Kidney (tissue), 14 donors: ENCODE data around the gene NCSTN. TPM values are rescaled to one million over a fixed set of nuclear protein-coding genes. Genes with fewer than 3 reads are reported as not detected.
A peak's percentile ranks its signal among the peaks of the same experiment; 100 is the strongest.

ENCODE experiments used
- DNase-seq, 5 donors: peaks; one replicate each; pipeline ENCODE4 v3.0.0-alpha.2; 2013 to 2020
- FAIRE-seq: peaks from 2 replicates; lab custom pipeline; 2012; peaks lifted over from hg19 to GRCh38; lab: Jason Lieb, UNC
- H3K27ac ChIP-seq, 2 donors: one replicate each; pipeline ENCODE4 v1.7.0; 2013; ENCODE audit warnings: low read depth in 2 of 2, low read length in 2 of 2, inconsistent platforms in 1 of 2
- H3K27me3 ChIP-seq: one replicate; pipeline ENCODE4 v1.7.1; 2013; ENCODE audit warnings: low read length, inconsistent platforms; ENCODE audit not compliant: control insufficient read depth, insufficient read depth
- H3K36me3 ChIP-seq, 3 donors: one replicate each; pipeline versions ENCODE4 v1.7.0 to v1.7.1; 2013; ENCODE audit warnings: low read length in 3 of 3, control low read depth in 1 of 3, inconsistent platforms in 1 of 3; ENCODE audit not compliant: insufficient read depth in 3 of 3, control insufficient read depth in 2 of 3
- H3K4me1 ChIP-seq, 3 donors: one replicate each; pipeline versions ENCODE4 v1.7.0 to v1.7.1; 2013; ENCODE audit warnings: low read length in 3 of 3, inconsistent platforms in 1 of 3, low read depth in 1 of 3; ENCODE audit not compliant: control insufficient read depth in 2 of 3, insufficient read depth in 2 of 3
- H3K4me3 ChIP-seq, 3 donors: one replicate each; pipeline versions ENCODE4 v1.7.0 to v1.8.1; 2013; ENCODE audit warnings: low read length in 3 of 3, control low read depth in 1 of 3, inconsistent platforms in 1 of 3
- H3K9ac ChIP-seq, 3 donors: one replicate each; pipeline versions ENCODE4 v1.7.0 to v1.7.1; 2013; ENCODE audit warnings: low read length in 3 of 3, control low read depth in 1 of 3, inconsistent platforms in 1 of 3
- H3K9me3 ChIP-seq, 3 donors: one replicate each; pipeline versions ENCODE4 v1.7.0 to v1.7.1; 2013; ENCODE audit warnings: low read length in 3 of 3, control low read depth in 1 of 3, inconsistent platforms in 1 of 3; ENCODE audit not compliant: control insufficient read depth in 2 of 3, insufficient read depth in 1 of 3
- intact Hi-C: fragments of 100-400 bp; cut with DNase I; formaldehyde crosslinking; loops from one replicate; pipeline ENCODE4 v1.11.1; 2022
- polyA plus RNA-seq: library from polyadenylated mRNA; stranded (reverse); fragments of 350-450 nt; fragmentation: Illumina TruSeq; extraction: RNeasy Lipid Tissue Mini Kit (QIAGEN cat#74804); gene quantifications from one replicate; pipeline ENCODE4 v1.2.3, GENCODE V29; 2014; ENCODE audit warnings: low read depth, low replicate concordance; ENCODE audit not compliant: insufficient read depth
- total RNA-seq: library from RNA; stranded (reverse); fragmentation: NEBNext Ultra II Directional; extraction: Animal tissue kit (Norgen Biotek cat#: 25700); gene quantifications from one replicate; pipeline ENCODE4 v1.2.1, GENCODE V29; 2021
- TF ChIP-seq, protein P1 (sequence below): IDR thresholded peaks from 3 replicates; pipeline ENCODE4 v1.5.1; 2012; ENCODE audit warnings: mild to moderate bottlenecking, moderate library complexity, borderline replicate concordance; ENCODE audit not compliant: insufficient read depth; ENCODE audit errors: extremely low read depth
- donor health status: control.
- donor health status: control.
- donor health status: control.
- donor health status: control.
- donor health status: control.
- donor health status: DM: yes; HTN: yes; CAD: no.
- donor health status: Normal renal cell carcinoma (clear cell type).

The NCSTN gene
- total and polyA plus RNA-seq, 2 donors from 2014 or later: 73.9 to 109 TPM

- Histone ChIP-seq H3K36me3 (no peaks in the 10 kb centered on the region), H3K4me3 (no peak overlapping the region), H3K9ac (no peak overlapping the region), H3K27ac (no peak overlapping the region), H3K27me3 (no peaks in the 10 kb centered on the region), H3K4me1 (peaks cover 0 to 9% (median 0%) of the 10 kb centered on the region in 3 donors), H3K9me3 (no peaks in the 10 kb centered on the region)
- TF ChIP-seq, protein P1, sequence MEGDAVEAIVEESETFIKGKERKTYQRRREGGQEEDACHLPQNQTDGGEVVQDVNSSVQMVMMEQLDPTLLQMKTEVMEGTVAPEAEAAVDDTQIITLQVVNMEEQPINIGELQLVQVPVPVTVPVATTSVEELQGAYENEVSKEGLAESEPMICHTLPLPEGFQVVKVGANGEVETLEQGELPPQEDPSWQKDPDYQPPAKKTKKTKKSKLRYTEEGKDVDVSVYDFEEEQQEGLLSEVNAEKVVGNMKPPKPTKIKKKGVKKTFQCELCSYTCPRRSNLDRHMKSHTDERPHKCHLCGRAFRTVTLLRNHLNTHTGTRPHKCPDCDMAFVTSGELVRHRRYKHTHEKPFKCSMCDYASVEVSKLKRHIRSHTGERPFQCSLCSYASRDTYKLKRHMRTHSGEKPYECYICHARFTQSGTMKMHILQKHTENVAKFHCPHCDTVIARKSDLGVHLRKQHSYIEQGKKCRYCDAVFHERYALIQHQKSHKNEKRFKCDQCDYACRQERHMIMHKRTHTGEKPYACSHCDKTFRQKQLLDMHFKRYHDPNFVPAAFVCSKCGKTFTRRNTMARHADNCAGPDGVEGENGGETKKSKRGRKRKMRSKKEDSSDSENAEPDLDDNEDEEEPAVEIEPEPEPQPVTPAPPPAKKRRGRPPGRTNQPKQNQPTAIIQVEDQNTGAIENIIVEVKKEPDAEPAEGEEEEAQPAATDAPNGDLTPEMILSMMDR: no peak
- intact Hi-C loops: no loop called here
- DNase-seq (no peak), FAIRE-seq (no peak)
Observed at GRCh38 chr1:160373696-160374095, 30.5 kb downstream of the NCSTN start.

DNA sequence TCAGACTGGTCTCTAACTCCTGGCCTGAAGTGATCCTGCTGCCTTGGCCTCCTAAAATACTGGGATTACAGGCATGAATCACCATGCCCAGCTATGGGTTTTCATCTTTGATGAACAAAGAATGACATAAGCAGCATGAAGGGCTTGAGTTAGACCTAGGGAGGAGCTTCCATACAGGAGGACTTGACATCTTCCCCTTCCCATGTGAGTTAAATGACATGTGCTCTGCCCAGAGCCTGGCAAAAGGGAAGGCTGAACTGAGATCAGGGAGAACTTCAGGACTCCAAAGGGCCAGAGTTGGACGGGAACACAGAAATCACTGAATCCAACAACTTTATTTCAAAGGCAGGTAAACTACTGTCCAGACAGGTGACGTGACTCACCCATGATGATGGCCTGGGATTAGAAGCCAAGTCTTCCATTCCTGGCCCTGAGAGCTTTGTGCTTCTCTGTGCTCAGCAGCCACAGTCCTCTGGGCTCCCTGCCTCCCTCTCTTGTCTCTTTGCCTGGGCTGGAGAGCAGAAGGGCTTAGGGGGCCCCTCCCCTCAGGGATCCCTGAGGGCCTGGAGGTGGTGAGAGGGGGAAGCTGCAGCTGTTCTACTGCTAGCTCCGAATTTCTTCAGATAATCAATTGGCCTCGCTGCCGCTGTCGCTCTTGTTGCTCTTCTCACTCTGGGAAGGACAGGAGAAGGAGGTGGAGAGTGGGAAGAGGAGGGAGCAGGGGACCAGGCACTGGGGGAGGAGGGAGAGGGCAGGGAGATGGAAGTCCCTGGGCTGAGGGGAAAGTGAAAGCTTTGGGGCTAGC is 31.3 kb downstream of the NCSTN start:
- Histone ChIP-seq H3K27me3 (no peaks in the 10 kb centered on the region), H3K4me1 (peaks cover 0 to 9% (median 0%) of the 10 kb centered on the region in 3 donors), H3K36me3 (no peaks in the 10 kb centered on the region), H3K9me3 (no peaks in the 10 kb centered on the region), H3K9ac (no peak overlapping the region), H3K27ac (no peak overlapping the region), H3K4me3 (no peak overlapping the region)
- DNase-seq: no peak
- FAIRE-seq: no peak
- intact Hi-C loops: no loop called here
- TF ChIP-seq, protein P1: no peak

DNA sequence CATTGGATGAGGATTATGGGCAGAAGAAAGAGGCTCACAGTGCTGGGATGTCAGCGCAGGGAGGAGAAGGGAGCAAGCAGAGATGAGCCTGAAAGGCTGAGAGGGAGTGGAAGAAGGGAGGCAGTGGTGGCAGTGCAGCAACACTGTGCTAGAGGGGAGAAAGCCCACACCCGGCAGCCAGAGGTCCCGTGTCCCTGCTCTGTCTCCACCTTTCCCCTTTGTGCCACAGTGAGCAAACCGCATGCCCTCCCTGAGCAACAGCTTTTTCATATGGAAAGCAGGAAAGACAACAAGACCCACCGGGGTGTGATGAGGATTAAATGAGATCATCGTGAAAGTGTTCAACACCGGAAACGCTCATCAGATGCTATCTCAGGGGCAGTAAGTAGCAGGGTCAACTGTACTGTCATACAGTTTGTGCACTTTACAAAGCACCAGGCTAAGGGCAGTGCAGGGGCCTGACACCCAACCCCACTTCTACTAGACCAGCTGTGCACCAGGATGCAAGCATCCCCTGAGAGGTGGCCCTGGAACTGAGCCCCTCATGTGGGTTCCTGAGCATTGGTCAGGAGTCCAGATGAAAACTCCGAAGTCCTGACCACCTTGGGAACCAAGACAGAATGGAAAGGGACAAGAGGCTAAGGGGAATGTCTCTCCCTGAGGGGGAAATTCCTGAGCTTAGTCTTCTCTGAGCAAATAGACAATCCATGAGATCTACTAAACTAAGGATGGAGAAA is 32.8 kb downstream of the NCSTN start:
- no peak overlapping the region for H3K9ac ChIP-seq
- H3K4me1 ChIP-seq: peaks cover 0 to 9% (median 0%) of the 10 kb centered on the region in 3 donors
- H3K4me3 ChIP-seq: no peak overlapping the region
- H3K9me3 ChIP-seq: no peaks in the 10 kb centered on the region
- H3K27ac ChIP-seq: no peak overlapping the region
- DNase-seq (peak in 2 of 5 donors; percentile 8 to 22), FAIRE-seq (no peak)
- no peaks in the 10 kb centered on the region for H3K36me3 ChIP-seq
- TF ChIP-seq, protein P1: no peak
- intact Hi-C loops: no loop called here
- no peaks in the 10 kb centered on the region for H3K27me3 ChIP-seq
